Mucosa of gallbladder (tissue), 1 donor: Measurements from ENCODE around the gene IFI44L. TPM values are rescaled to one million over a fixed set of nuclear protein-coding genes. Genes with fewer than 3 reads are reported as not detected.
A peak's percentile ranks its signal among the peaks of the same experiment; 100 is the strongest.

Experiments
- DNase-seq: peaks from one replicate; pipeline ENCODE4 v3.0.0-alpha.2; 2020; ENCODE audit warnings: low spot score
- total RNA-seq: library from RNA; stranded (reverse); gene quantifications from one replicate; pipeline ENCODE4 v1.2.1, GENCODE V29; 2021
- donor health status: DM: no; HTN: no; CAD: no.

The IFI44L gene
- total RNA-seq: 4.4 TPM

DNA sequence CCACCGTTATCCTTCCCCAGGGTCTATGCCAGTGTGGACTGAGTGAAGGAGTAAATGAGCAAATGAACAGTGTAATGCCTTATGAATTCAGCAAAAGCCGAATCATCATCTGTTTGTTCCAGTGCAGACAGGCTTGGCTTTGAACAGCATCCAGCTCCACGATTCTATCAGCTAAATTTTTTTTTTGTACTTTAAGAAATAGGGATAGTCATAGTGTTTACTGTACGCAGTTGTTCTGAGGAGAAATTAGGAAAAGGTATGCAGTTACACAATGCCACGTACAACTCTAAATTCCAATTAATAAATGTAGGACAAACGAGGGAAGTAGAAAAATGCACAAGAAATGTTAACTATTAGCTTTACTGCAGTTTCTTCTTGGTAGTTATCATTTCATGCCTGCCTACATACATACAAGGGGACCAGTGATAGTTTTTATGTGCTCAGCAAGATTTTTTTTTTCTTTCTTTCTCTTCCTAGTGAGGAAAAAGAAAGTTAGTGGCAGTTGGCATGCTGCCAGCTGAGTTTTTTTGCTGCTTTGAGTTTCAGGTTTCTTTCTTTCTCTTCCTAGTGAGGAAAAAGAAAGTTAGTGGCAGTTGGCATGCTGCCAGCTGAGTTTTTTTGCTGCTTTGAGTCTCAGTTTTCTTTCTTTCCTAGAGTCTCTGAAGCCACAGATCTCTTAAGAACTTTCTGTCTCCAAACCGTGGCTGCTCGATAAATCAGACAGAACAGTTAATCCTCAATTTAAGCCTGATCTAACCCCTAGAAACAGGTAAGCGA lies at the start of gene IFI44L:
TSS of gene IFI44L (plus strand) at position 646 of the 777 bp plus-strand sequence. CDS start 7,468 bp downstream, outside the sequence.
- DNase-seq: peak; percentile 22

DNA sequence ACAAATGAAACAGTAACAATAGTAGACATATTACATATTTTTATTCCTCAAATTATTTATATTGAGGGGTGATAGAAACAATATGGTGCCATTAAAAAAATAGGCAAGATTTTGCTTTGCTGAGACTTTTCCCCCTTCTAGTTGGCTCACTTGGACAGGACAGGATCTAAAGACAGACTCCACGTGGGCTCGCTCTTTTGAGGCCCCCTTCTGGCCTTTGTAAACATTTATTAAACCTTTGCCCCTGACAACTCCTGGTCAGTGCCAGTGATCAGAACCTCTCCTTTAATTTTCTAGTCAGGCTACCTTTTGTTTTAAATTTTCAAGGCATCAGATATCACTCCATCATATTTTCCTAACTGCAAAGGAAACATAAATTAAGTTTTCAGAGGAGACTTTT lies 49.7 kb upstream of the IFI44L start:
- DNase-seq: no peak

DNA sequence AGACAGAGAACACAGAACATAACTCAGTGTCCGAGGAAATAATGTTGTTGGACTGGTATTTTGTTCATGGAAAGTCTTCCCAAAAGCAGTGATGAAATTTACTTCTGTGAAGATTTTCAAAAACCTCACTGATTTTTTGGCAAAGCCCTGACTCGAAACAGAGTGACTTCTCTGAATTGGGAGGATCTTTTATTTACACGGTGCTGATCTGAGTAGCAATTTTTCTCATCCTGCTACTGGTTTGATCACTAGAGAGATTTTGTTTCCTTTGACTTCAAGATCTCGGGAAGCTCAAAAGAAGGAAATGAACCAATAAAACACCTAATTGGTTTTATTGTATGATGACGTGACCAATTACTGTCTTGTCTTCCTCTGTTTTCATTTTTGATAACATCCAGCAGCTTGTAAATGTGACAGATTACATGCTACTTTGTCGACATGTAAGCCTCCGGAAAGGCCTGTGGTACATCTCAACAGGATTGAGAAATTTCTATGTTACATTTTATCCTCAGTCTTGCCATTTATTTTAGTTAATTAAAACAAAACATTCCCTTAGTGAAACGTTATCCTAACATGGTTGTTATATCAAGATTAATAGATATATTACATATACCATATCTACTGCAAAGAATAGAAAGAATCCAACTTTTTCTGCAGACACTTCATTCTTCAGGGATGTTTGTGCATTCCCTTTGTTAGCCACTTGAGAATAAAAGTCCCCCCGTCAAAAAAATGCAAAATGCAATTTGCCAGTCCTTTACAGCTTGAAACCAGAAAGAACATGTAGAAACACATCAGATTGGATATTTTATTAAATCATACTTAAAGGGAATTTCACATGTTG lies 42.8 kb upstream of the IFI44L start:
- DNase-seq: no peak

DNA sequence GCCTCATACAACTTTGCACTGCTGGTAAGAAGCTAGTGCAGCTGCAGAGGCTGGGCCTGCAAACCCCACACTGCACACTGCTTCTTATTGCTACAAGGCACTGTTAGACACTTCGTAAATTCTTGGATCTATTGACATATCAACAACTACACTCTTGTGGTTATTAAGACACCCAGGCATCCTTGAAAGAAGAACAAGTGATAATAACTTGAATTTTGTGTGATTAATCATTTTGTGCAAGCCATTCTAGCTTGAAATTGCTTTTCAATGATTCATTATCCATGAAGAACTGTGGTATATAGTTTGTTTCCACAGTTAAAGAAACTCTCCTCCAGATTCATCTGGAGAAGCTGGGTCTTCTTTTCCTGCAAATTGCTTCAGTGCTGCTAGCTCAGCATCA lies 33.7 kb upstream of the IFI44L start:
- DNase-seq: no peak

DNA sequence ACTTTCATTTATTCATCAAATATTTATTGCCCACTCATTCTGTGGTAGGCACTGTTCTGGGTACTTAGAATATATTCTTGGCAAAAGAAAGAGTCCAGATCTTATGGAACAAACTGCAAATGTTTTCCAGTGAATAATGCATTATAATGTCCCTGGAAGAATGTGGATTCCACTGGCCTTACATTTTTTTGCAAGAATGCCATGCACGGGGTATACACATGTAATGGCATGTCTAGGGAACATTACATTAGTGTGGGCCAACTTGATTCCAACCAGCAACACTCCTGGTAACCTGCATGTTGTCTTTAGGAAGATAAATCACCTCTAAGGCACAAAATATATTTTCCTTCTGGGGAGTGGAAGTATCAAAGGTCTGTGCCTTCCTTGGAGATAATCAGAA lies 33.0 kb upstream of the IFI44L start:
- no peak for DNase-seq

DNA sequence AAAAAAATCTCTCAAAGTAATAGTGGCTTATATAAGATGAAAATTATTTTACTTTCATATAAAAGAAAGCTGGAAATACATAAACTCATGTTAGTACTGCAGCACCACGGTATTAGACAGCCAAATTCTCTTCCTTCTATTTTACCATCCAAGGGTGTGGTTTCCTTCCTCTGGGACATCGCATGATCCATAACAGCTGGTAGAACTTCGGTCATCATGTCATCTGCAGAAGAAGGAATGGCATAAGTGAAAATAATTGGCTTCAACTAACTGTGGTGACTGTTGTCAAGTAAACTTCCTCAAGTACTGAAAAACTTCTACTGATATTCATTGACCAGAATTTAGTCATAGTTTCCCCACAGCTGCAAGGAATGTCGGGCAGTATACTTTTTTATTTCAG lies 28.3 kb upstream of the IFI44L start:
- DNase-seq: no peak

DNA sequence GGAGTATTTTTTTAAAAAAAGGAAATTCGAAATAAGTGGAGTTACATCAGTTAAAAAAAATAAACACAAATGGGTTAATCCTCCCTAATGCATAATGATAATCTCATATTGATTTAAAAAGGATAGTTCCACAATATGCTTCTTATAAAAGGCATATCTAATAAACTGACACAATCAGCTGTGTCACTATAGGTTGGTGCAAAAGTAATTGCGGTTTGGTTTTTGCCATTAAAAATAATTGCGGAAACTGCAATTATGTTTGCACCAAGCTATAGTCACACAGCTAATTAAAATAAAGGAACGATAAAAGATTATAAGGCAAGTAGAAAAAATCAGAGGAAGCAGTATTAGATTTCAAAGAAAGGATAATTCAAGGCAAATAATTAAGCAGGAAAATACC lies 21.0 kb upstream of the IFI44L start:
- no peak for DNase-seq

DNA sequence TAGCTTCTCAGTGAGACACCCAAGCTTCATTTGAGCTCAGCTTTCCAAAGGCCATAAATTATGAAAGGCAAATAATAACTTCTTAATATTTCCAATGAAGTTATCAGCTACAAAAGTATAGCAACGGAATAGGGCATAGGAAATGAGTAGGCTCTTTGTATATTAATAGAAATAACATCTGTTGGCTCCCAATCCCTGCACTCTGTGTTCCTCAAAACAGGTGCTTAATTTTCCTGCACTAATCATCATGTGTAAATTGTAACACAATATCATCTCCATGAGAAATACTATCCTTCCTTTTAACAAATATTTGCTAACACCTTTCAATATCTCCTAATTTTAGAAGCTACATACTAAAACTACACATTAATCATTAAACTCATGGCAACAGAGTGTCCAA lies 19.2 kb upstream of the IFI44L start:
- DNase-seq: no peak

DNA sequence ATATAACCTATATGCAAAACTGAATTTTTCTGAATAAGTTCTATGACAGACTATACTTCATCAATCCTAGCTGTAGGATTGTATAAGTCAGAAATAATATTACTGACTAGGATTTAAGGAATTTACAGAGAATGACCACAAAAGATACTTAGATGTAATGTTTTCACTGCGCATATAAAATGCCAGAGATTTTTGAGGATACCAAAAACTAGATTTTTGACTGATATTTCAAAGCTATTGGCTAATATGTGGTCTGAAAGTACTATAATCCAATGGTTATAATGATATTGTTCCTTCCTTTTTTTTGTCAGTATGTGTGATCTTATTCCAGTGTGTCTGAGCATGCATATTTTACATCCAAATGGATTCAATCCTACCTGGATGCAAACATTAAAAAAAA lies 17.0 kb upstream of the IFI44L start:
- DNase-seq: no peak

DNA sequence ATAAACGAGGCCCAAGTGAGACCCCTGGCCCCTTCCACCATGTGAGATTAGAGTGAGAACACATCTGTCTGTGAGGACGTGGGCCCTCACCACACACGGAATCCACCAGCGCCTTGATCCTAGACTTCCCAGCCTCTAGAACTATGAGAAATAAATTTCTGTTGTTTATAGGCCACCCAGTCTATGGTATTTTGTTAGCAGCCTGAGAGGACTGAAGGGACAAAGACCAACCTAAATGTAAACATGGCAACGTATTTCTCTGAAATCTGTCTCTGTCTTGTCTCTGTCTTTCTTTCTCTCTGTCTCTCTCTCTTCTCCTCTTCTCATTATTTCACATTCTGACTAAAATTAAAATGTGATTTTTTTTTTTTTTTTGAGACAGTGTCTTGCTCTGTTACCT lies 15.6 kb upstream of the IFI44L start:
- no peak for DNase-seq

DNA sequence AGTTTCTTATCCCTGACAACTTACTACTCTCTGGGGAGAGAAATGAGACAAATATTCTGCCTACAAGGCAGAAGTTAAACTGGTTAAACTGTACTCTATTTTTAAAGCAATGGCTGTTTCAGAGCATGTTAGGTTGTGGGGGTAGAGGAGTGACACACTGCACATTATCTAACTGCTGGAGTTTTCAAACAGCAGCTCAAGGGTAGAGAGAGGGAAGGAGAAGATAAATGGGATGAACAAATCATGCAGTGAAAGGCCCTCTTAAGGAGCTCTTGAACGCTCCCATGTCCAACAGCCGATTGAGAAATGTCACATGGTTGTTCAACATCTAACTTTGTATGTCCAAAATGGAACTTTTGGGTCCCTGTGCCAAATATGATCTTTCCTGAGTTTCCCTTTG lies 14.0 kb upstream of the IFI44L start:
- DNase-seq: no peak

DNA sequence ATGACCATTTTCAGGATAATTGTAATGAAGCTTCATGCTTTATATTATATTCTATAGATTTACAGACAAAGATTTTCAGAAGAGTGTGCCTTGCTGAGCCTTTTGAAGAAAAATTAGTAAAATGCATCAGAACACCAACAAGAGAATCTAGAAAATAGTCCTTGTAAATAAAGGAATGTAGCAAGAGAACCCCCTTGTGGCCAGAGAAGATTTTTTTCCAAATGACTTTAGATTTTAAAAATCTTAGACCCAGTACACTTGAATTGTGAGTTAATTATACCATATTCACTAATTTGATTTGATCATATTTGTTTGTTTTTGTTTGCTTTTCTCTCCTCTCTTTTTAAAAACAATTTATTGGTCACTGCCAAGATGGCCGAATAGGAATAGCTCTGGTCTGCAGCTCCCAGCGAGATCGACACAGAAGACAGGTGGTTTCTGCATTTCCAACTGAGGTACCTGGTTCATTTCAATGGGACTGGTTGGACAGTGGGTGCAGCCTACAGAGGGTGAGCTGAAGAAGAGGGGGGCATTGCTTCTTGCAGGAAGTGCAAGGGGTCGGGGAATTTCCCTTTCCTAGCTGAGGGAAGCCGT lies 12.8 kb upstream of the IFI44L start:
- DNase-seq: no peak

DNA sequence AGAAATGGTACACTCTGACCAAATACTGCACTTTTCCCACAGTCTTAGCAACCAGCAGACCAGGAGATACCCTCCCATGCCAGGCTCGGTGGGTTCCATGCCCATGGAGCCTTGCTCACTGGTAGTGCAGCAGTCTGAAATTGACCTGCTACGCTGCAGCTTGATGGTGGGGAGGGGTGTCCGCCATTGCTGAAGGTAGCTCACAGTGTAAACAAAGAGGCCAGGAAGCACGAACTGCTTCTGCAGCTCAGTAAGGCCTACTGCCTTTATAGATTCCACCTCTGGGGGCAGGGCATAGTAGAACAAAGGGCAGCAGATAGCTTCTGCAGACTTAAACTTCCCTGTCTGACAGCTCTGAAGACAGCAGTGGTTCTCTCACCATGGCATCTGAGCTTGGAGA lies 12.3 kb upstream of the IFI44L start:
- peak; percentile 23 for DNase-seq

DNA sequence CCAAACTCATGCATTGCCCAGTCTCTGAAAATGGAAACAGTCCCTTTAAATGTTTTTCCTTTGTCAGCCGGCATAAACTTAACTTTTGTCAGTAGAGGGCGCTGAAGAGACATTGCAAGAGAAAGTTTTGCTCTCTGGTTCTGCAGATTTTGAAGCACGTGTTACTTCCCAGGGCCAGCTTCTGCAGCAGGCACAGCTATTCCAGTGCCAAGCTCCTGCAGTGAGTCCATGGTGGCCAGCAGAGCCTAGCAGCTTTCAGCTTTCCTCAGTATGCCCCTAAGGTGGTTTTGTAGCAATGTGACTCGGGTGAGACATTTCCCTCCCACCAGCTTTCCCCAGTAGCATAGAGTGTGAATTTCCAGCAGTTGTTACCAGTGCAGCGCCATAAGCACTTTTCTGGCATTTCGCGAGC lies 2.6 kb upstream of the IFI44L start:
- DNase-seq: peak; percentile 77

DNA sequence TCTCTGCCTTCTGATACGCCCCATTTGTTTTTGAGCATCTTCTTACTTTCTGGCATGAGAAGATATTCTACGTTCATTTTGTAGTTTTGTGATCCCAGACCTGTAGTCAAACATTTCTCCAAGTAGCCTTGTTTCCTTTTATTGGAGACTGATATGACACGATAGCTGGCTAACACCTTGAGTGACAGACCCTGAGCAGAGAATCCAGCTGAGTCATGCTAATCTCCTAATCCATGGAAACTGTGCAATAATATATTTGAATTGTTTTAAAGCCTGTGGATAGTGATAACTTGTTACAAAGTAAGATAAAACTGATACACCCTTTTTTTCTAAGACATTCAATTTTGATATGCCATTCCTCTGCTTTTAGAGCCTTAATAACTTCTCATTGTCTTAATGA lies 1.2 kb upstream of the IFI44L start:
- DNase-seq: no peak

DNA sequence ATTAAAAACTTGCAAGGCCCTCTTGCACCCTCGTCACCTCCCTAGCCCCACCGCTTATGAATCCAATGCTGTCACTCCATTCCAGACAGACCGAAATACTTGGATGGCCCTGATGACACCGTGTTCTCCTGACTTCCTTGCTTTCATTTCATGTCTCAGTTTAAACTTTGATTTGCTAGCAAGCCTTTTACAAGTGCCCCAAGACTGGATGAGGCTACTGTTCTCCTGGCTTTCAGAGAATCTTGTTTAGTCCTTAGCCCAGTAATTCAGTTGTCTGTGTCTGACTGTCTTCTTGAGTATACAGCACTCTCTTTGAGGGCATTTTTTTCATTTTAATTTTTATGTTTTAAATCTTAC lies 824 bp upstream of the IFI44L start:
- no peak for DNase-seq

DNA sequence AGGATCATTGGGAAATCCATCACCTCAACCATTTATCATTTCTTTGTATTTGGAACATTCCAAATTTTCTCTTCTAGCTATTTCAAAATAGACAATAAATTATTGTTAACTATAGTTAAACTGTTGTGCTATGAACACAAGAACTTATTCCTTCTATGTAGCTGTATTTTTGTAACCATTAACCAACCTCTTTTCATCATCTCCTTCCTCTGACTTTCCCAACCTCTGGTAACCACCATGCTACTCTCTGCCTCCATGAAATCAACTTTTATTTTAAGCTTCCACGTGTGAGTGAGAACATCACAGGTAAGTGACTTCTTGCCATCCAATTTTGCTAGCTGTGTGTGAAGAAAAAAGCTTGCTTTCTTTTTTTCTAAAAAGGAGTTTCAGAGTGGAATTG lies 418 bp downstream of the IFI44L start:
- DNase-seq: no peak

DNA sequence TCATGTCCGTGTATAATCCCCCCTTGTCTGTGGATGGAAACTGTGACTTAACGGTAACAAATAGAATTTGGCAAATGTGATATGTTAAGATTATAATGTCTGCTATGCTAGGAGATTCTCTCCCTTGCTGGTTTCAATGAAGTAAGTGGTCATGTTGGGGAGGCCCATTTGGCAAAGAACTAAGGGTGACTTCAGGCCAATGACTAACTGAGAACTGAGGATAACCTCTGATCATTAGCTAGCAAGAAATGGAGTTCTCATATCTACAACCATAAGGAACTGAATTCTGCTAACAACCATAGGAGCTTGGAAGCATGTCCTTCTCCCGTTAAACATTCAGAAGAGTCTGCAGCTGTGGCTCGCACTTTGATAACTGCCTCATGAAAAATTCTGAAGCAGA lies 2.3 kb downstream of the IFI44L start:
- no peak for DNase-seq

DNA sequence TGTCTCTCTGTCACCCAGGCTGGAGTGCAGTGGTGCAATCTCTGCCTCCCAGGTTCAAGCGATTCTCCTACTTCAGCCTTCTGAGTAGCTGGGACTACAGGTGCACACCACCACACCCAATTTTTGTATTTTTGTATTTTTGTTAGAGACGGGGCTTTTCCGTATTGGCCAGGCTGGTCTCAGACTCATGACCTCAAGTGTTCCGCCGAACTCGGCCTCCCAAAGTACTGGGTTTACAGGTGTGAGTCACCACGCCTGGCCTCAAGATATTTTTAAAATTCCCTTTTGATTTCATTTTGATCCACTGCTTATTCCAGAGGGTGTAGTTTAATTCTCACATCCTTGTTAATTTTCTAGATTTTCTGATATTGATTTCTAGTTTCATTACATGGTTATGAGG lies 3.8 kb downstream of the IFI44L start:
- no peak for DNase-seq

DNA sequence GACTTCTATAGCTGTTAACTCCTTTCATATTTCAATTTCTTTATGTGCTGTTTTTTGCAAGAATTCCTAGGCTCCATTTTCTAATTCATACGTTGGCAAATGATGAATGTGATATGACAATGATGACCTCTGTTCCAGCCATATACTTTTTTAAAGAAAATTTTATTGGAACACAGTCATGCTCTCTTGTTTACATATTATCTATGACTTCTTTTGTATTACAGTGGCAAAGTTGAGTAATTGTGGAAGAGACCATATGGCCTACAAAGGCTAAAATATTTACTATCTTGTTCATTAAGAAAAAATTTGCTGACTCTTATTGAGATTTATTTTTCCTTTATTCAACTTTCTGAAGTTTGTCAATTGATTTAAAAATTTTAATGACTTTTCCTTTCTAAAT lies 7.1 kb downstream of the IFI44L start:
- DNase-seq: no peak

DNA sequence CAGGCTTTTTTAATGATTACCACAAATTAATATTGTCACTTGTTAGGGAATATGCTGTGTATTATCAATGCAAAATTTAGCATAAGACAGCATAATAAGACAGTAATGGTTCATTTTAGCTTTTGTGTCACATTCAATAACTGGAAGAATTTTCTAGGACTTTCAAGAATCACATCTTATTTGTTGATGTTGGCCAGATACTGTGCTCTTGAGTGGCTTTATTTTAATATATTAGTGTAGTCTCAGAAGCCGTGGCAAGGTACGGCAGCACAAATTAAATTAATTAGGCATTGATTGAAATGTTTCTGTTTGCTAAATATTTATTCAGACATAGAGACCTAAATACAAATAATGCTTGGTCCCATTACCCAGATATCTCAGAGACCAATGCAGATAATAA lies 10.4 kb downstream of the IFI44L start:
- DNase-seq: no peak

DNA sequence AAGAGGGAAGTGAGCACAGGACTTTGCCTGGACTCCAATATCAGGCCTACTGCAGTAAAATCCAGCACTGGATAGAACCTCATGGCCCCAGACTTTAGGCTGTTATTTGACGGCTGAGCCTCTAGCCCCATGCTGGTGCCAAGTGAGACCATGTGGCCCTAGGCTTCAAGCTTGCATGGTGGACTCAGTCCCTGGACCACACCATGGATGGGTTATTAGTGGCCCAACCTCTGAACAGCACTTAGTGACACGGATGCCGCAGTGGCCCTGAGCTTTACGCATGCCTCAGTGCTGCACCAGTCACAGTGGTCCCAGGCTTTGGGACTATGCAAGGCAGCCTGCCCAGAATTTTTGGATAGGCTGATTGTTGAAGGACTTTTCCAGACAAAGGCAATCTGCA lies 13.0 kb downstream of the IFI44L start:
- DNase-seq: no peak

DNA sequence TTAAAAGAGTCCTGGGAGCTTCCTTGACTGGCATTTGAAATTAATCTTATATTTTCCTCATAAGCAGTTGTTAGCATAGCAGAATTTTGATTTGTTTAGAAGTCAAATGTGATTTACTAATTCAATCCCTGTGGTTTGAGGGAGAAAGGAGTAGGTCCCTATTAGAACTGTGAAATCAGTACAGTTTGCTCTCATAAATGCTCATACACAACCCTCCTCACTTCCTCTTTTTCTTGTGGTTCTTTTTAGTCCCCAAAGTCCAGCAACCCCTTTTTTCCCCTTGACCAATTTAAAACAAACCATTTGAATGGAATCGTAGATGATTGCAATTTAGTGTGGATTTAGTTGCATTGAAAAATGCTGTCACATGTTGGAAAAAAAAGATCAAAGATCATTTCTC lies 20.2 kb downstream of the IFI44L start:
- DNase-seq: no peak
